ENCODE measurements around the gene CYP3A5.

The CYP3A5 gene

DNA sequence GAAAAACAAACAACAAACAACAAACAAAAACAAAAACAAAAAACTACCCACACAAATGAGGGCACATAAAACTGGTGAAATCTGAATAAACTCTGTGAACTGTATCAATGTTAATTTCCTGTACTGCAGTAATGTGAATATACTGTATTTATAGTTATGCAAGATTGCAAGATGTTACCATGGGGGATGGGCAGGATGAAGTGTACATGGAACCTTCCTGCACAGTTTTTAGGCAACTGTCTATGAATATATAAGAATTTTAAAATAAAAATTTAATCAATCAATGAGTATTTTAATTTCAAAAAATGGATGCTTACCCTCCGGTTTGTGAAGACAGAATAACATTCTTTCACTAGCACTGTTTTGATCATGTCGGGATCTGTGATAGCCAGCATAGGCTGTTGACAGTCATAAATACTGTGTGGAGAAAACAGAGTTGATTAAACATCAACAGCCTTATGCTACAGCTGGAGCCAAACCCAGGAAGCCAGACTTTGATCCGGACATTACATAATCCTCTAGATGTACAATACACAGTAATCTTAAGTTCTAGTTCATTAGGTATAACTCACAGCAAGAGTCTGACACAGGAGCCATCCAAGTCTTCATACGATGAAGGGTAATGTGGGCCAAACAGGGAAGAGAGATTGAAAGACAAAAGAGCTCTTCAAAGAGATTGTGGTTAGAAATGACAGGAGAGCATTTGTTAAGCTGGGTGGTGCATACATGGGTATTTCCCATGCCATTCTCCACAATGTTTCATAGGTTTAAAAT, 40.4 kb upstream of the CYP3A5 start:
- TF ChIP-seq CTCF (IDR thresholded peaks at IDR 0.05; ENCODE audit: insufficient read depth, low read length) (no peak), GABPA (IDR thresholded peaks at IDR 0.05; ENCODE audit: low read depth) (no peak)
- no peak for DNase-seq (ENCODE audit: low read depth in 1 of 2, low spot score in 1 of 2)
- H3K27ac ChIP-seq (replicated peaks), result no peak overlapping the region

DNA sequence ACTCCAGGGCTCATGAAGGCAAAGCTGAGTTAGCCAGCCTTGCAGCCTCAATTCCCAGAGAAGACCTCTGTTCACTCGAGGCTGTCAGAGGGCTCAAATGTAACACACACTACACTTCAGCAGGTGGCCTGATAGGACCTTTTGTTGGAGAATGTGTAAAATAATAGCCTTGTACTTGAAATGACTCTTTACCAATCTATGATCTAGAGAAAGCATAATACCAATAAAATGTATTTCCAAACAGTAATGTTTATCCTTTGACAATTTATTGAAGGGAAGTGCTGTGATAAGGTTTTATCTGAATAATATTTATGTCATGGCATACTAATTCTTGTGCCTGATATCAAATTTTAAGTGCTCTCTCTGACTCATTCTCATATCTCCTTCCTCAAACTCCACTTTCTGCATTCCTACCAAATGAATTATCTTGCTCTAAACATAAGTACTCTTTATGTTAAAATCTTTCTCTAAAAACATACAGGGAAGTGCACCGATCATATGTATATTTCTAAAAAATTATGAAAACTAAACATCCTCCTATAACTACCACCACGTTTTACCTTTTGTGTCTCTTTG, 34.3 kb upstream of the CYP3A5 start:
- Histone ChIP-seq H3K4me3 (replicated peaks; ENCODE audit: insufficient read depth, low read length) (no peak overlapping the region), H3K27me3 (ENCODE audit: insufficient read depth, poor library complexity, severe bottlenecking) (no peaks in the 10 kb centered on the region), H3K27ac (replicated peaks) (no peak overlapping the region)
- TF ChIP-seq POLR2AphosphoS5 (IDR thresholded peaks at IDR 0.05; ENCODE audit: low read depth), result no peak
- TF ChIP-seq GABPA (IDR thresholded peaks at IDR 0.05; ENCODE audit: low read depth), result no peak
- TF ChIP-seq CTCF (IDR thresholded peaks at IDR 0.05; ENCODE audit: insufficient read depth, low read length), result no peak
- no peak for TF ChIP-seq SPI1 (IDR thresholded peaks at IDR 0.05; ENCODE audit: borderline replicate concordance, low read depth)
- TF ChIP-seq, protein P1, sequence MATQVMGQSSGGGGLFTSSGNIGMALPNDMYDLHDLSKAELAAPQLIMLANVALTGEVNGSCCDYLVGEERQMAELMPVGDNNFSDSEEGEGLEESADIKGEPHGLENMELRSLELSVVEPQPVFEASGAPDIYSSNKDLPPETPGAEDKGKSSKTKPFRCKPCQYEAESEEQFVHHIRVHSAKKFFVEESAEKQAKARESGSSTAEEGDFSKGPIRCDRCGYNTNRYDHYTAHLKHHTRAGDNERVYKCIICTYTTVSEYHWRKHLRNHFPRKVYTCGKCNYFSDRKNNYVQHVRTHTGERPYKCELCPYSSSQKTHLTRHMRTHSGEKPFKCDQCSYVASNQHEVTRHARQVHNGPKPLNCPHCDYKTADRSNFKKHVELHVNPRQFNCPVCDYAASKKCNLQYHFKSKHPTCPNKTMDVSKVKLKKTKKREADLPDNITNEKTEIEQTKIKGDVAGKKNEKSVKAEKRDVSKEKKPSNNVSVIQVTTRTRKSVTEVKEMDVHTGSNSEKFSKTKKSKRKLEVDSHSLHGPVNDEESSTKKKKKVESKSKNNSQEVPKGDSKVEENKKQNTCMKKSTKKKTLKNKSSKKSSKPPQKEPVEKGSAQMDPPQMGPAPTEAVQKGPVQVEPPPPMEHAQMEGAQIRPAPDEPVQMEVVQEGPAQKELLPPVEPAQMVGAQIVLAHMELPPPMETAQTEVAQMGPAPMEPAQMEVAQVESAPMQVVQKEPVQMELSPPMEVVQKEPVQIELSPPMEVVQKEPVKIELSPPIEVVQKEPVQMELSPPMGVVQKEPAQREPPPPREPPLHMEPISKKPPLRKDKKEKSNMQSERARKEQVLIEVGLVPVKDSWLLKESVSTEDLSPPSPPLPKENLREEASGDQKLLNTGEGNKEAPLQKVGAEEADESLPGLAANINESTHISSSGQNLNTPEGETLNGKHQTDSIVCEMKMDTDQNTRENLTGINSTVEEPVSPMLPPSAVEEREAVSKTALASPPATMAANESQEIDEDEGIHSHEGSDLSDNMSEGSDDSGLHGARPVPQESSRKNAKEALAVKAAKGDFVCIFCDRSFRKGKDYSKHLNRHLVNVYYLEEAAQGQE (IDR thresholded peaks at IDR 0.05; ENCODE audit: insufficient replicate concordance, low read depth), result no peak
- DNase-seq (ENCODE audit: low read depth in 1 of 2, low spot score in 1 of 2), result no peak

More for the DNA sequence above, 40.4 kb upstream of the CYP3A5 start:
- Histone ChIP-seq H3K4me3 (replicated peaks; ENCODE audit: insufficient read depth, low read length) (no peak overlapping the region), H3K27me3 (ENCODE audit: insufficient read depth, poor library complexity, severe bottlenecking) (no peaks in the 10 kb centered on the region)

GRCh38 chr7:99709838-99710578, 30.2 kb upstream of the CYP3A5 start:
- H3K4me3 ChIP-seq (replicated peaks; ENCODE audit: insufficient read depth, low read length), result no peak overlapping the region
- no peak for TF ChIP-seq SPI1 (IDR thresholded peaks at IDR 0.05; ENCODE audit: borderline replicate concordance, low read depth)
- TF ChIP-seq GABPA (IDR thresholded peaks at IDR 0.05; ENCODE audit: low read depth), result no peak
- TF ChIP-seq POLR2AphosphoS5 (IDR thresholded peaks at IDR 0.05; ENCODE audit: low read depth), result no peak
- TF ChIP-seq CTCF (IDR thresholded peaks at IDR 0.05; ENCODE audit: insufficient read depth, low read length), result no peak
- TF ChIP-seq, protein P1 (IDR thresholded peaks at IDR 0.05; ENCODE audit: insufficient replicate concordance, low read depth), result no peak
- H3K27ac ChIP-seq (replicated peaks), result no peak overlapping the region
- no peak for DNase-seq (ENCODE audit: low read depth in 1 of 2, low spot score in 1 of 2)
- no peaks in the 10 kb centered on the region for H3K27me3 ChIP-seq (ENCODE audit: insufficient read depth, poor library complexity, severe bottlenecking)
